HG02938 (cell line): ENCODE results near the gene IL25.
"Not testable (repeated sequence)": the region's sequence is repeated elsewhere in the genome, so short reads cannot be mapped to it uniquely, and the experiment has no call there.

Experiments
- ATAC-seq: cut with Tn5 transposase; IDR thresholded peaks from one replicate; pipeline ENCODE4 v1.9.1; 2021; ENCODE audit warnings: mild to moderate bottlenecking, moderate library complexity; ENCODE audit not compliant: unreplicated experiment

The IL25 gene

DNA sequence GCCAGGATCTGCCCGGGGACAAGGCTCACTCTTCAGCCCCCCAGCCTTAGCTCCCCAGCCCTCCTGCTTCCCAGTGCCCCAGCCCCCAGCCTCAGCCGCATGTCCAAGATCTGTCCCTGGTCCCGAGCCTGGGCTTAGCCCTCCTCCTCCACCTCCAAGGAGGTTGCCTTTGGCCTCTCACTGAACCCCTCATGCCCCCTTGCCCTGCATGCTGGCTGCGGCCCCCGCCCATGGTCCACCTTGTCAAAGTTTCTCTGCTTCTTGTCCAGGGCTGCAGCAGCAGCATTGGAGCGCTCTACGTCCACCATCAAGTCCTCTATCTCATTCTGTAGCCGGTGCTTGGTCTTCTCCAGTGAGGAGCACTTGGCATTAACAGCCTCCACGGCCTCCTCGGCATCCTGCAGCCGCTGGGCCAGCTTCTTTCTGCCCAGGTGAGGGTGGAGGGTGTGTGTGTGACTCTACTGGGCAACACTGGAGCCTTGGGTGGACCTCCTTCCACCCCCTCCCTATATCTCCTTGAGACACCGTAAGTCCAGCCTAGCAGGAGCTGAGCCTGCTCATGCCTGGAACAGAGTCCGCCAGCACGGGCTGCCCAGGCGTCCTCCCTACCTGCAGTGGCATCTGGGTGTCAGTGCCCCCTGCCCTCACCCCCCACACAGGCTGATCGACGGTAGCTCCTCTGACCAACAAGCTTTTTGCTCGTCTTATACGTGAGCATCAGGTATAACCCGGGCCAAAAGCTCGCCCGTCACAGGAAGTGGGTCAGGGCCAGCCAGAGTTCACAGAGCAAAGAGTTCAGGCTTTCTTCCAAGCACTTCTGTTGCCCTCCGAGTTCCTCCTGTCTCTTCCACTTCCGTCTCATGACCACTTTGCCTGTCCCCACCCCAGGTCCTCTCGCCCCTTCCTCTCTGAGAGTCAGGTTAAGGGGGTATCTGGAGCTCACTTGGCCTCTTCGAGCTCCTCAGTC, 15.6 kb downstream of the IL25 start:
- ATAC-seq = no peak

DNA sequence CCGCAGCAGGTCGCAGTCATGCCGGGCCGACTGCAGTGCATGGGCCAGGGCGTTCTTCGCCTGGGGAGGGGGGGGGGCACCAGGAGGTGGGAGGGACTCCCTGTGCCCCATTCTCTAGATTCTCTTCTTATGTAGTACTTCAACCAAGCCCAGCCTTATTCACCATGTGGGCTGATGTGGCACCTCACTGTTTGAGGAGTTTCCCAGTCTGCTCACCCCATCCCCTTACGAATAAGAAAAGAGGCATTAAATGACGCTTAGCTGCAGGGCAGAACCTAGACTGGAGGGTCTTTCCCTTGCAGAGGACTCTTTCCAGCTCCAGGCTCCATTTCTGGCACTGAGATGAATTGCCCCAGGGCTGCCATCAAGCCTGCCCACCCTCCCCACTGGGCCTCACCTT, 16.4 kb downstream of the IL25 start:
- no peak for ATAC-seq

DNA sequence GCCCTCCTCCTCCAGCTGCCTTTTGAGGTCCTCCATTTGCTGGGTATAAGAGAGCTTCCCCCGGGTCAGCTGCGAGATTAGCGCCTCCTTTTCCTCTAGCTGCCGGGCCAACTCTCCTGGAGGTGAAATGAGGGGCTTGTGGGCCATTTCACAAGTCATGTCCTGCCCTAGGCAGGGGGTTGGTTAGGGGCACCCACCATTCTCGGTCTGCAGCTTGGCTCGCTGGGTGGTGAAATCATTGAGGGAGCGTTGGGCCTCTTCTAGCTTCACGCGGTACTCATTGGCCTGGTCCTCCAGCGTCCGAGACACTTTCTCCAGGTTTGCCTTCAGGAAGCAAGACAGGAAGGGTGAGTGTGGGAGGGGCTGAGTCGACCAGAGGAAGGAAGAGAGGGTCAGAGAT, 16.8 kb downstream of the IL25 start:
- no peak for ATAC-seq

DNA sequence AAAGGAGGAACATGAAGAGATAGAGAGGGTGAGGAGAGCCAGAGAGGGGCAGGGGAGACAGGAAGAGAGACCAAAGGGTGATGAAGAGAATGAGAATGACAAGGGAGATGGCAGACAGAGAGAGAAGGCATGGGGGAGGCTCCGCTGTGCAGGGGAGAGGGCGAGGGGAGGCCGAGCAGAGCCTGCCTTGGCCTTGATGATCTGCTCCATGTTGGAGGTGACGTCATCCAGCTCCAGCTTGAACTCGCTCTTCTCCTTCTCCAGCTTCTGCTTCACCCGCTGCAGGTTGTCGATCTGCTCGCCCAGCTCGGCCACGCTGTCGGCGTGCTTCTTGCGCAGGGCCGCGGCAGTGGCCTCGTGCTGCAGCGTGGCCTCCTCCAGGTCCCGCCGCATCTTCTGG, 17.3 kb downstream of the IL25 start:
- not testable (repeated sequence) for ATAC-seq

DNA sequence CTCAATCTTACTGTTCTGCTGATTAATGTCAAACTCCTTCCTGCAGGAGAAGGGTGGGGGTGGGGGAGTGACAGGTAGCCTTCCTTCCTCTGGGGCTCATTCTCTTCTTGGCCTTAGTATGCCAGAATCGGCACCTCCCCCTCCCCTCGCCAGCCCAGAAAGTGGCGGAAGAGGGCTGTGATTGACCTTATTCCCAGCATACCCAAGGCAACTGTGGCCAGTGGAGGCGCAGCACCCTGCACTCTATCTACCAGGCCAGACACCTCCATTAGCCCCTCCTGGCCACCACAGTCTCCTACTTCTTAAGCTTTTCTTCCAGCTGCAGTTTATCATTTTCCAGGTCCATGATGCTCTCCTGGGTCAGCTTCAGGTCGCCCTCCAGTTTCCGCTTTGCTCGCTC, 20.0 kb downstream of the IL25 start:
- ATAC-seq = no peak

DNA sequence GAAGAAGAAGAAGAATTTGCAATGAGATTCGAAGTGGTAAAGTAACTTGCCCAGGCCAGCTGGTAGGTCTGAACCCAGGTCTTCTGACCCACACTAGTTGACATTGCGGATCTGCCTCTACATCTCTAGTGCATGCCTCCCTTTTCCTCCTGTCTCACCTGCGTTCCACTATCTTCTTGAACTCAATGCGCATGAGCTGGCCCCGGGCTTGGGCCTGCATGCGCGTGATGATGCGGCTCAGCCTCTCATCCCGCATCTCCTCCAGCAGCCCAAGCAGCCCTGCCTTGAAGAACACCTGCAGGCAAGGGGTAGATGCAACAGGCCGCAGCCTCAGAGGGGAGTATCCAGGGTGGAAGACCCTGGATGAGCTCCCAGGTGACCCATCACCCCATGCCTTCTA, 23.5 kb downstream of the IL25 start:
- ATAC-seq = no peak

DNA sequence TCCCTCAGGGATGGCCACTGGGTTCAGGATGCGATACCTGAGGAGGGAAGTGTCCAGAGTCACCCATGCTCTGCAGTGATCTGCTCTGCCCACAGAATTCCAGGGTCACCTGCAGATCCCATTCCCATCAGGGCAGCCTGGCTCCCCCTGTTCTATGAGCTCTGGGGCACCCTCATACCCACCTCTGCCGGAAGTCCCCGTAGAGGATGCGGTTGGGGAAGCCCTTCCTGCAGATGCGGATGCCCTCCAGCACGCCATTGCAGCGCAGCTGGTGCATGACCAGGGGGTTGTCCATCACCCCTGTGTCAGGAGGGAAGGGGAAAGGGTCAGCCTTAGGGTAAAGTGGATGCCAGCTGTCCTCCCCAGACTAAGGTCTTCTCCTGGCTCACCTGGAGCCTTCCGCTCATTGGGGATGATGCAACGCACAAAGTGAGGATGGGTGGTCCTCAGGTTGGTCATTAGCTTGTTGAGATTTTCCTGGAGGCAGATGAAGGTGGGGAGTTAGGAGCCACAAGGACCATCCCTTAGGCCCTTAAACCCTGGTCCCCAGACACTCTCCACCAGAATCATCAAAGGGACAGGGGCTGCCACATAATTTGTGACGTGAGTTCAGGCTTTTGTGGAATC, 24.3 kb downstream of the IL25 start:
- no peak for ATAC-seq

DNA sequence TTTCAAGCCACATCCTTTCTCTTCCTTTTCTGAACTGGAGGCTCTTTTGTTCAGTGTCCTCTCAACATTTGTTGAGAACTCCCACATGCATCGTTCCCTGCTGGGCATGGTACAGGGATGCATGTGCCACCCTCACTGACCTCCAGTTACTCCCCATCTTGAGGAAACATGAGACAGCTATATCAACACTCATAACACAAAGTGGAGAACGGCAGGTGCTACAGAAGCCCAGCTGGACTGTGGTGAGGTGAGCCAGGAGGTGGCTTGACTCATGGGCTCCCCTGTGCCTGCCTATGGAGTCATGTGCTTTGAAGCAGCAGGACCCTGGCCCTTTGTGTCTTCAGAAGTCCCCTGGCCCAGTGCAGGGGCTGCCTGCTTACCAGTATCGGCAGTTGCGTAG, 25.7 kb downstream of the IL25 start:
- no peak for ATAC-seq

DNA sequence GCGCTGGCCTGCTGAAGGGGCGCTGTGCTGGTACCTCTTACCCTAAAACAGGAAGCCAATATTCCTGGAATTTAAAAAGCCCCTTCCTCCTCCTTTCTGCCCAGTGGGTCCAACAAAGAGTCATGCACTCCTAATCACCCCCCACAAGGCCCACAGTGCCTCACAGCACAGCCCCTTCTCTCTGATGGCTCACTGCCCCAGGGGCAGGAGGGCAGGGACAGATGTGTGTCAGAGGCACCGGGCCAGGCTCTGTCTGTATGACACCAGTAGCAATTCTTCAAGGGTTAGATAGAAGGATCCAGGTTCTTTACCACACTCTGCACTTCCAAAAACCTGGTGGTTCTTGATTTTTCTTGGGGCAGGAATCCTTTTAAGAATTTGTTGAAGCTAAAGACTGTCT, 26.5 kb downstream of the IL25 start:
- no peak for ATAC-seq

DNA sequence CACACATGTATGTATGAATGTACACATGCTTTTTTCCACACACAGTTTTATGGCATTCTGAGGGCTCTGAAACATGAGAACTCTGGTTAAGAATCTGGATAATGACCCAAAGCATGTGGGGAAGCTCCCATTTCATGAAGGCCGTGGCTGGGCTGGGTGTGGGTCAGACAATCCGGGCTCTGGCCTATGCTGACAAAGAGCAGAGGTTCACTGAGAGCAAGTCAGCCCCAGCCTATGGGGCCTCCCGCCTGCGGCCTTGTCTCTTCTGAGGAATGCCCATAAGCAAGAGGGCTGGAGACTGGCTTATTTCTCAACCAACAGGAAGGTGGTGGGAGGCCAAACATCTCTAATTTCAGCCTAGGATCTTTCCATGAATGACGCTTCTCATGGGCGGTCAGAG, 27.0 kb downstream of the IL25 start:
- no peak for ATAC-seq

DNA sequence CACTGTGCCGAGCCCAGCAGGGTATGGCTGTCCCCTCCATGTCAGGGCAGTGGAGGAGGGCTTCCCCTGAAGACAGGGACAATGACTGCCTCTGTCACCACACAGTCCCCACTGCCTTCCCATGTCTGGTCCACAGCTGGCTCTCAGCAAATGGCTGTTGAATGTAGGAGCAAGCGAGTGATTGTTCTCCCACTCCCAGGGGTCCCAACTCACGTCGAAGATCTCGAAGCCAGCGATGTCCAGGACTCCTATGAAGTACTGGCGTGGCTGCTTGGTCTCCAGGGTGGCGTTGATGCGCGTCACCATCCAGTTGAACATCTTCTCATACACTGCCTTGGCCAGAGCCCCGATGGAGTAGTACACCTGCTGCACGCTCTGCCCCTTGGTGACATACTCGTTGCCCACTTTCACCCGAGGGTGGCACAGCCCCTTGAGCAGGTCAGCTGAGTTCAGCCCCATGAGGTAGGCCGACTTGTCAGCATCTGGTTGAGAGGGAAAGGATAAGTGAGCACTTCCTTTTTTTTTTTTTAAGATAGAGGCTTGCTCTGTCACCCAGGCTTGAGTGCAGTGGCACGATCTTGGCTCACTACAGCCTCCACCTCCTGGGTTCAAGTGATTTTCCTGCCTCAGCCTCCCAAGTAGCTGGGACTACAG, 28.0 kb downstream of the IL25 start:
- ATAC-seq = not testable (repeated sequence)

DNA sequence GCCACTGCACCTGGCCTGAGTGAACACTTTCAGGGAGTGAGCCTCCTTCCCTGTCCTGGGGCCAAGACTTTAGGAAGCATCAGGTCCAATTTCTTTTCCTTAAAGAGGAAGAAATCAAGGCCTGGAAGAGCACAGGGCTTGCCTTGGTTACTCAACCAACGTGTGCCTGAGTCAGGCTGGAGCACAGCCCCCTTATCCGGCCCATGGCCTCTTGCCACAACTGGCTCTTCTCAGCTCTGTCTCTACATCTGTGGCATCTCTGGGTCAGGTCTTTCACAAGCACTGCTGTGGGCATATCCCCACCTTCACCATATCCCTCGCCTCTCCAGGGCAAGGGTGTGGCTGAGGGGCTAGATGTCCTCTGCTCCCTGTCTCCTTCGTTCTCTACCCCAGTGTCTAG, 28.7 kb downstream of the IL25 start:
- no peak for ATAC-seq

DNA sequence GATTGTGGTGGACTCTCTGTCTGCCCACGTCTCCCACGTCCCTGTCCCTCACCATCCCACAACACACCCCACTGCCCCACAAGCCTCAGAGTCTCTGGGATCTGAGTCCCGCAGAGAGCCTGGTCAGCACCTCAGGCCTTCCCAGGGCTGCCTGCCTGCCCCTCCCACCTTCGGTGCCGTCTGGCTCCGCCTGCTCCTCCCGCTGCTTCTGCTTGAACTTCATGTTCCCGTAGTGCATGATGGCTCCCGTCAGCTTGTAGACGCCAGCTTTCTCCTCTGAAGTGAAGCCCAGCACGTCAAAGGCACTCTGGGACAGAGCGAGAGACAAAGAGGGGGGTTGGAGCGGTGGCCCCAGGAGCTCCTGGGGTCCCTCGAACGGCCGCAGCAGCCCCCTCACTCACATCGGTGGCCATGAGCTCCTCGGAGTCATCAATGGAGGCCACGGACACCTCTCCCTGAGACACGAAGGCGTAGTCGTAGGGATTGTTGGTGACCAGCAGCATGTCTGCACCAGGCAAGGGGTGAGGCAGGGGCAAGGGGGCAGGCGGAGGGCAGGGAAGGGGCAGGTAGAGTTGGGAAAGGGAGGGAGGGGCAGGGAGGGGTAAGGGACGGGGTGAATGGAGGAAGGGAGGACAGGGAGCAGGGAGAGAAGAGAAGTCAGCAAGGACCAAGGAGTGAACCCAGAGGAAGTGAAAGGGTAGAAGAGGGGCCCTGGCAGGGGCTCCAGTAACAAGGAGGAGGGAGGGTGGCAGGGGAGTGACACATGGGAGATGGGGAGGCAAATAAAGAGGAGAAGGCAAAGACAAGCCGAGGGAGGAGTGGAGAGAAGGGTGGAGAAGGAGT, 29.9 kb downstream of the IL25 start:
- no peak for ATAC-seq

DNA sequence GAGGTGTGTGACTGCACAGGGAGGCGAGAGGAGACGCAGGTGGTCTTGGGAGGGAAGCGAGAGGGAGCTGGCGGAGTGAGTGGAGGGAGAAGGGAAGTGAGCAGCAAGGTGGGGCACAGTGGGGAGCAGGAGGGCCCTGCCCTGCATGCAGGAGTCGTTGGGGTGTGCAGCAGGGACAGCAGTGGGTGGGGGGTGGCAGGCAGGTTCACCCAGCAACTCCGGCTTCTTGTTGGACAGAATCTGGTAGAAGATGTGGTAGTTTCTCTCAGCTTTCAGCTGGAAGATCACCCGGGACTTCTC, 30.5 kb downstream of the IL25 start:
- ATAC-seq = no peak

DNA sequence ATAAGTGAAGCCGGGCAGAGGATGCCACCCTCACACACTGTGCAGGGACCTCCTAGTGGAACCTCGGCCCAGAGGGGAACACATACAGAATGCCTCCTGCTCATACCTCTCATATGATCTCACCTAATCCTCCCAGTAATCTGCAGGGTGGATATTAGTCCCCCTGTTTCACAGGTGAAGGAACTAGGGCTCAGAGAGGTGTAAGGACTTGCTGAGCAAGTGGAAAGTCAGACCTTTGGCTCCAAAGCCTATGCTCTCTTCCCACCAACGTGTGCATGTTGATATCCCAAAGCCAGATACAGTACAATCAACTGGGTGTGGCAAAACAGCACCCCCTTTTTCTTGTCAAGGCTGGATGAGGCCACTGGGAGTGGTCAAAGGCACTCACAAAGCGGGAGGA, 31.3 kb downstream of the IL25 start:
- ATAC-seq = no peak

DNA sequence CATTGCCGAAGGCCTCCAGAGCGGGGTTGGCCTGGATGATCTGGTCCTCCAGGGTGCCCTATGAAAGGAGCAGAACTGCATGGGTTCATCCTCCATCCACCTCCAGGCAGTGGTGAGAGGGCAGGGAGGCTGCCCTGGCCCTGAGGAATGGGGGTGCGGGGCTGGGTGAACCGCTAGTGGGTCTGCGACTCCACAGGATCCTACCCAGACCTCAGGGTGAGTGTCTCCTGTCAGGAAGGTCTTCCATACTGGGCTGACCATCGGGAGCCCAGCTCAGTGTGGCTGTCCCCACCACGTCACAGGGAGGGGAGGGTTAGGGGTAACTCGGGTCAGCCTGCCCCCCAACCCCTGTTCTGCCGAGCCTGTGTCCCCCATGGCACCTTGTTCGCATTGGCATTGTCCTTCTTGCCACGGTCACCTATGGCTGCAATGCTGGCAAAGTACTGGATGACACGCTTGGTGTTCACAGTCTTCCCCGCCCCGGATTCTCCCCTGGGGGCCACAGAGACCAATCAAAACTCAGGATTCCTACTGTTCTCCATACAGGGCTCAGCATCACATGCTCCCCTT, 31.8 kb downstream of the IL25 start:
- no peak for ATAC-seq

DNA sequence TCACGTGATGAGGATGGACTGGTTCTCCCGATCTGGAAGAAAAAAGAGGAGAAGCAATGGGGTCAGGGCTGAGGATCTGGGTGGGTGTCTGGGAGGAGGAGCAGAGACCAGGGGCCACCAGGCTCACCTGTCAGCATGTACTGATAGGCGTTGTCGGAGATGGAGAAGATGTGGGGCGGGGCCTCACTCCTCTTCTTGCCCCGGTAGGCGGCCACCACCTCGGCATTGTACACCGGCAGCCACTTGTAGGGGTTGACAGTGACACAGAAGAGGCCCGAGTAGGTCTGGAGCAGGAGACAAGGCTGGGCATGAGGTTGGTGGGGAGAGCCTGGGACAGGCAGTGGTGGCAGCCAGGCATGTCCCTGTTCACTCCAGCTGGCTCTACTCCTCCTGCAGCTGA, 32.5 kb downstream of the IL25 start:
- ATAC-seq = no peak

DNA sequence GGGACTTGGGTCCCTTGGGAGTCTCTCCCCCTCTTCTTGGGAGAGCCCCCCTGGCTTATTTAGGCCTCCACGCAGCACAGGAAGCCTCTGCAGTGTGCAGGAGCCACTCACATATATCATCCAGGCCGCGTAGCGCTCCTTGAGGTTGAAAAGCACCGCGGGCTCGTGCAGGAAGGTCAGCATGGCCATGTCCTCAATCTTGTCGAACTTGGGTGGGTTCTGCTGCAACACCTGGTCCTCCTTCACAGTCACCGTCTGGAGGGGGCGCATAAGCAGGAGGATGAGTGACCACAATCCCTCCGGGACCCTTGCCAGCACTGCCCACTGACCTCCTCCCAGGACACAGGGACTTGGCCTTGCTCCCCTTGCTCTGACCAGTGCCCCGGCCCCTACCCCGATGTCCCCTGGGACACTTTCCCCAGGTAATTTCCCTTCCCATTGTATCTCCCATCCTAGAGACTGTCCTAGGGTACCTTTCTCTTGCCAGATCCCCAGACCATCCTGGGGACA, 33.0 kb downstream of the IL25 start:
- no peak for ATAC-seq

DNA sequence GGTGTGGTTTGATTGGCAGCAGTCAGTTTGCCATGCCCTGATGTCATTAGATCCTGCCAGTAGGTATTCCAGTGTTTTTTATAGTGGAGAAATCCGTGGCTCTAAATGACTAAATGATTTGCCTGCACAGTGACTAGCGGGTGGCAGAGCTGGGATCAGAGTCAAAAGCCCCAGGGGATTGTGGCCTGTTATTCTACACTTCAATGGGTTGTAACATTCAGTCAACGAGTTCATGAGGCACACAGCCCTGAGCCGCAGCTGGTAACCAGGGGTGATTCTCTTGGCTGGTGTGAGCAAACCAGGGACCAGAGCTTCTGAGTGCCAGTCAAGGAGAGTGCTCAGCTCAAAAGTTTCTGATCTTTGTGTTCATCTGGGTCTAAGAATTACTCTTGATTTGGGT, 33.6 kb downstream of the IL25 start:
- ATAC-seq = no peak

DNA sequence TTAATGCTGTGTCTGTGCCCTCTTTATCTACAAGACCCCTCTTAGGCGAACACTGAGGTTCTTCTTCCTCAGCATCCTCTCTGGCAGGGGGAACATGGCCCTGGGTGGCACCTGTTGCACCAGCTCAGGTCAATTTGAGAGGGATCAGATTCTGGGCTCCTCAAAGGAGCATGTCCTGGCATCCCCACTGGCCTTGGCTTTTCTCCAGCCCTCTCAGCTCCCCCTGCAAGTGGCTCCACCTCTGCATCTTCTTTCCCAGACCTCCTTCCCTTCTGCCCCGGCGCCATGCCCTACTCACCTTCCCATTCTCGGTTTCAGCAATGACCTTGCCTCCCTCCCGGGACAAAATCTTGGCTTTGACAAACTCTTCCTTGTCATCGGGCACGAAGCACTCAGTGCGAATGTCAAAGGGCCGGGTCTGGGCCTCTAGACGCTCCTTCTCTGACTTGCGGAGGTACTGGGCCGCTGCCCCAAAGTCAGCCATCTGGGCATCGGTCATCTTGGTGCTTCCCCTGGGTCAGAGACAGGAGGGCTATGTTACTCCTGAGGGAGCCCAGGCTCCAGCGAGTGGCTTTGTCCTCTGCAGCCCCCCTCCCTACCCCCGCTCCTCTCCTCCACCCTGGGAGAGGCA, 34.2 kb downstream of the IL25 start:
- no peak for ATAC-seq
